CD4-positive, alpha-beta memory T cell (primary cell): Measurements from ENCODE around the gene CIRBP. TPM values are rescaled to one million over a fixed set of nuclear protein-coding genes. Genes with fewer than 3 reads are reported as not detected.
"Not testable (repeated sequence)": the region's sequence is repeated elsewhere in the genome, so short reads cannot be mapped to it uniquely, and the experiment has no call there.

ENCODE experiments used
- CTCF ChIA-PET: fragments of 350-600 bp; sonication (Branson Sonifier 250); formaldehyde crosslinking; loops from one replicate; lab custom pipeline; 2021; ENCODE audit warnings: inconsistent platforms; ENCODE audit not compliant: partially characterized antibody; lab: Charles Lee
- POLR2A ChIA-PET: fragments of 350-600 bp; sonication (Branson Sonifier 250); formaldehyde crosslinking; loops from one replicate; lab custom pipeline; 2021; ENCODE audit not compliant: partially characterized antibody; lab: Charles Lee
- DNase-seq, 5 donors: peaks; one replicate each; pipeline versions ENCODE4 v3.0.0 to v3.0.0-alpha.2; 2020 to 2022; ENCODE audit warnings: mixed read lengths in 1 of 5
- H3K27ac ChIP-seq: one replicate; pipeline ENCODE4 v1.7.0; 2013; ENCODE audit warnings: low read depth, low read length
- H3K27me3 ChIP-seq: 2 replicates; pipeline ENCODE4 v1.7.0; 2013; ENCODE audit warnings: mild to moderate bottlenecking, low read length, moderate library complexity; ENCODE audit not compliant: insufficient read depth
- H3K36me3 ChIP-seq: 2 replicates; pipeline ENCODE4 v1.7.0; 2013; ENCODE audit warnings: mild to moderate bottlenecking, low read length, moderate library complexity; ENCODE audit not compliant: insufficient read depth
- H3K4me1 ChIP-seq: 2 replicates; pipeline ENCODE4 v1.7.0; 2013; ENCODE audit warnings: mild to moderate bottlenecking, low read length, moderate library complexity; ENCODE audit not compliant: insufficient read depth
- H3K4me3 ChIP-seq, 2 donors: one replicate each; pipeline ENCODE4 v1.7.0; 2013; ENCODE audit warnings: low read length in 2 of 2, mild to moderate bottlenecking in 1 of 2
- H3K9me3 ChIP-seq, 2 donors: one replicate each; pipeline ENCODE4 v1.7.0; 2013; ENCODE audit warnings: low read length in 2 of 2, control low read depth in 1 of 2; ENCODE audit not compliant: control insufficient read depth in 1 of 2
- H3K27ac Mint-ChIP-seq, 7 donors: one replicate each; pipeline ENCODE4 v1.8.0; 2020 to 2021; ENCODE audit warnings: mixed read lengths in 7 of 7, mild to moderate bottlenecking in 6 of 7, inconsistent platforms in 3 of 7, moderate library complexity in 3 of 7
- H3K27me3 Mint-ChIP-seq, 2 donors: one replicate each; pipeline ENCODE4 v1.8.0; 2020 to 2021; ENCODE audit warnings: mixed read lengths in 2 of 2
- H3K36me3 Mint-ChIP-seq, 2 donors: one replicate each; pipeline ENCODE4 v1.8.0; 2020 to 2021; ENCODE audit warnings: mixed read lengths in 2 of 2, inconsistent platforms in 1 of 2, mild to moderate bottlenecking in 1 of 2
- H3K4me1 Mint-ChIP-seq, 4 donors: one replicate each; pipeline ENCODE4 v1.8.0; 2020 to 2021; ENCODE audit warnings: mixed read lengths in 4 of 4, mild to moderate bottlenecking in 1 of 4
- H3K4me3 Mint-ChIP-seq, 8 donors: one replicate each; pipeline ENCODE4 v1.8.0; 2020 to 2021; ENCODE audit warnings: mixed read lengths in 8 of 8, mild to moderate bottlenecking in 7 of 8, moderate library complexity in 6 of 8, inconsistent platforms in 3 of 8
- H3K9me3 Mint-ChIP-seq, 8 donors: one replicate each; pipeline ENCODE4 v1.8.0; 2020 to 2021; ENCODE audit warnings: mixed read lengths in 8 of 8, mild to moderate bottlenecking in 5 of 8, inconsistent platforms in 3 of 8, moderate library complexity in 1 of 8
- intact Hi-C: fragments of 100-400 bp; cut with micrococcal nuclease; formaldehyde crosslinking; loops from one replicate; pipeline ENCODE4 v1.15.1; 2023
- polyA plus RNA-seq, 2 donors: library from polyadenylated mRNA; unstranded; fragments of 300-500 nt; fragmentation: Illumina TruSeq; gene quantifications; one replicate each; pipeline ENCODE4 v1.2.3, GENCODE V29; 2021
- total RNA-seq, 2 experiments: library from RNA; stranded (reverse); gene quantifications; one replicate each; pipeline ENCODE4 v1.2.3, GENCODE V29; 2021

The CIRBP gene
- total and polyA plus RNA-seq, 4 experiments from 2014 or later, result 160 to 638 (median 416) TPM

DNA sequence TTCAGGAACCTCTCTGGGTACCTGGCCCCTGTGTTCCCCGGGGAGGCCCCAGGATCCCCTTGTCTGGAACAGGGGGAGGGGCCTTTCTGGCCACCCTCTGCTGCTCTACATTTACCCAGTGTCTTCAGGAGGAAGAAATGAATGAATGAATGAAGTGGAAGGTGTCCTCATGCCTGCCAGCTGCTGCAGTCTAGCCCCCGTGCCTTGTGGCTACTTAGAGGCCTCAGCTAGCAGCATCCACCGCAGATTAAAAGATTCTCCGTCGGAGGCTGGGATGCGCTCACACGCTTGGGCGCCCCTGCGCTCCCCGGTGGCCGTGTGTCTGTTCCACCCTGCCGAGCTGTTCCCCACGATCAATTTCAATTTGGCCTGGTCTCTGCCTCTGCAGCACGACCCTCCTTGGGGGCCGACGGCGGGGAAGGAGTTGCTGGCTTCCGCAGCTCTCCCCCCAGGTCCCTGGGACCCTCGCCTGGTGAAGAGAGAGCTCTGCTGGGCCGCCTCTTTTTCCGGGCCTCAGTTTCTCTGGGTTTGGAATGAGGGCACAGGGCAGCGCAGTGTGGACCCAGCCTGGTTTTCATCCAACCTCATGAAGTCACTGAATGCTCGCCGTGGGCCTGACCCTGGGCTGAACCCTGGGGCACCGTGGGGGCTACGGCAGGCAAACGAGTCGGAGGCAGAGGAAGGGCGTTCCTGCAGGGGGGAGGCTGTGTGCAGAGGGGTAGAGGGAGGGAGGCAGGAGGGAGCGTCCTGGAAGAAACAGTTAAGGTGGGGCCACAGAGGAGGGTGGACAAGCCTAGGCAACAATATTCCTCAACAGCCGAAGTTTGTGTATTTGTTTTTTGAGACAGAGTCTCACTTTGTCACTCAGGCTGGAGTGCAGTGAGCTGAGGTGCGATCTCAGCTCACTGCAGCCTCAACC is 44.8 kb downstream of the CIRBP start:
- POLR2A ChIA-PET, result no interaction called here
- no peak overlapping the region for H3K4me3 ChIP-seq
- intact Hi-C loops, result no loop called here
- Mint-ChIP-seq H3K4me1 (no peaks in the 10 kb centered on the region), H3K36me3 (no peaks in the 10 kb centered on the region), H3K27ac (no peak overlapping the region), H3K4me3 (no peak overlapping the region), H3K27me3 (peaks cover 12 to 17% of the 10 kb centered on the region in 2 donors), H3K9me3 (no peaks in the 10 kb centered on the region)
- no peaks in the 10 kb centered on the region for H3K36me3 ChIP-seq
- no peak overlapping the region for H3K27ac ChIP-seq
- H3K9me3 ChIP-seq, result no peaks in the 10 kb centered on the region
- H3K4me1 ChIP-seq, result no peaks in the 10 kb centered on the region
- H3K27me3 ChIP-seq, result no peaks in the 10 kb centered on the region
- CTCF ChIA-PET, result no interaction called here
- DNase-seq, result no peak

- DNase-seq, result no peak
- Mint-ChIP-seq H3K4me3 (no peak overlapping the region), H3K36me3 (no peaks in the 10 kb centered on the region), H3K9me3 (no peaks in the 10 kb centered on the region), H3K4me1 (no peaks in the 10 kb centered on the region), H3K27ac (no peak overlapping the region), H3K27me3 (peaks cover 17 to 21% of the 10 kb centered on the region in 2 donors)
- CTCF ChIA-PET, result interaction anchor here (1.0 kb wide), 1 partner anchor 57 kb away, joined by 3 read pairs; no protein-coding TSS in a partner anchor
- Histone ChIP-seq H3K27me3 (no peaks in the 10 kb centered on the region), H3K36me3 (no peaks in the 10 kb centered on the region), H3K4me3 (no peak overlapping the region), H3K9me3 (no peaks in the 10 kb centered on the region), H3K4me1 (no peaks in the 10 kb centered on the region), H3K27ac (no peak overlapping the region)
- POLR2A ChIA-PET, result interaction anchor here (0.6 kb wide), 1 partner anchor 112 kb away, joined by 3 read pairs; no protein-coding TSS in a partner anchor
- intact Hi-C loops, result no loop called here
Observed at GRCh38 chr19:1315470-1316166, 46.5 kb downstream of the CIRBP start.

GRCh38 chr19:1316466-1316865 is 47.3 kb downstream of the CIRBP start:
- Histone ChIP-seq H3K4me3 (no peak overlapping the region), H3K4me1 (no peaks in the 10 kb centered on the region), H3K27me3 (no peaks in the 10 kb centered on the region), H3K27ac (no peak overlapping the region), H3K36me3 (no peaks in the 10 kb centered on the region), H3K9me3 (no peaks in the 10 kb centered on the region)
- ChIA-PET CTCF (interaction anchor here (1.3 kb wide), 1 partner anchor 56 kb away, joined by 3 read pairs; no protein-coding TSS in a partner anchor), POLR2A (no interaction called here)
- H3K9me3 Mint-ChIP-seq, result no peaks in the 10 kb centered on the region
- H3K27ac Mint-ChIP-seq, result no peak overlapping the region
- no peaks in the 10 kb centered on the region for H3K4me1 Mint-ChIP-seq
- intact Hi-C loops, result no loop called here
- H3K36me3 Mint-ChIP-seq, result no peaks in the 10 kb centered on the region
- peaks cover 20 to 25% of the 10 kb centered on the region in 2 donors for H3K27me3 Mint-ChIP-seq
- H3K4me3 Mint-ChIP-seq, result no peak overlapping the region
- DNase-seq, result no peak

GRCh38 chr19:1317274-1318003 is 48.3 kb downstream of the CIRBP start:
- Mint-ChIP-seq H3K36me3 (no peaks in the 10 kb centered on the region), H3K9me3 (no peaks in the 10 kb centered on the region), H3K4me3 (peak overlapping the region in 1 of 8 donors; percentile 34), H3K27me3 (peaks cover 21 to 26% of the 10 kb centered on the region in 2 donors), H3K4me1 (no peaks in the 10 kb centered on the region), H3K27ac (no peak overlapping the region)
- Histone ChIP-seq H3K4me3 (no peak overlapping the region), H3K36me3 (no peaks in the 10 kb centered on the region), H3K4me1 (no peaks in the 10 kb centered on the region), H3K27ac (no peak overlapping the region), H3K27me3 (peaks cover 2% of the 10 kb centered on the region), H3K9me3 (no peaks in the 10 kb centered on the region)
- ChIA-PET POLR2A (no interaction called here), CTCF (interaction anchor here (1.3 kb wide), 1 partner anchor 55 kb away, joined by 3 read pairs; no protein-coding TSS in a partner anchor)
- DNase-seq, result no peak
- intact Hi-C loops, result no loop called here

DNA sequence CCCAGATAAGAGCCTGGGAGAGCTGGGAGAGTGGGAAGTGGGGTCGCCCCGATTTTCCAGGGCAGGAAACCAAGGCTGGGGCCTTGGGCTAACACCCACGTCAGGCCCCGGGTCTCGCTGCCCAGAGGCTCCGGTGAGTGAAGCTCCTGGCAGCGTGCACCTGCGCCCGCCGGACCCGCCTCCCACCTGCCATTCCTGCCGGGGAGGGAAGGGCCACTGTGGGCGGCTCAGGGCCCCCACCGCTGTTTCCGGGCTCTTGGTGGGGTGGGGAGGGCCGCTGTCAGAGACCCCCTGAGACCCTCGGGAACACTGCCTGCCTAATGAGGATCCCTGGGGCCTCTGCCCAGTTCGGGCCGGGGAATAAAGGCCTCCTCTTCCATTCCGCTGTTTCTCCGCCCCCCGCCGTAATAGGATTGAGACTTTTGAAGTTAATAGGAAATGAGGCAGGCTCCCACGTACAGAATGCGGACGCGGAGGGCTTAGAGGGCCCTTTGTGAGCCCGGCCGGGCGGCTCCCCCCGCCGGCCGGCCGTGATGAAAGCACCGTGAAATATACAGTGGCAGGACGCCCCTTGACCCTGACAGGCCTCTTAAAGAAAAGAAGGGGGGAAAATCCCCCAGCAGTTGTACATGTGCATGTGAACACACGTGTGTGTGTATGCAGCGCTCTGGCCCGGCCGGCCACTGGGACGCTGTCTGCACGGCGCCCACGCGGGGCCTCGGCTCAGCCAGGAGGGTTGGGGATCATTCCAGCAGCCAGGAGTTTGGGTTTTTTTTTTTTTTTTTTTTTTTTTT is 49.7 kb downstream of the CIRBP start:
- H3K36me3 ChIP-seq, result no peaks in the 10 kb centered on the region
- H3K27me3 ChIP-seq, result peaks cover 6% of the 10 kb centered on the region
- no peaks in the 10 kb centered on the region for H3K4me1 ChIP-seq
- peaks cover 26 to 35% of the 10 kb centered on the region in 2 donors for H3K27me3 Mint-ChIP-seq
- no peak overlapping the region for H3K27ac ChIP-seq
- no peaks in the 10 kb centered on the region for H3K9me3 ChIP-seq
- no peaks in the 10 kb centered on the region for H3K4me1 Mint-ChIP-seq
- no peak overlapping the region for H3K4me3 ChIP-seq
- H3K9me3 Mint-ChIP-seq, result peaks cover 0 to 3% (median 0%) of the 10 kb centered on the region in 8 donors
- ChIA-PET CTCF (no interaction called here), POLR2A (no interaction called here)
- intact Hi-C loops, result no loop called here
- H3K27ac Mint-ChIP-seq, result no peak overlapping the region
- no peak overlapping the region for H3K4me3 Mint-ChIP-seq
- H3K36me3 Mint-ChIP-seq, result peaks cover 0 to 5% of the 10 kb centered on the region in 2 donors
- DNase-seq, result no peak

- H3K36me3 ChIP-seq, H3K27ac ChIP-seq, H3K4me3 ChIP-seq, H3K4me1 Mint-ChIP-seq, H3K4me1 ChIP-seq, DNase-seq, H3K4me3 Mint-ChIP-seq, H3K9me3 Mint-ChIP-seq, CTCF ChIA-PET, POLR2A ChIA-PET, intact Hi-C loops, H3K27ac Mint-ChIP-seq, H3K36me3 Mint-ChIP-seq, H3K9me3 ChIP-seq: not testable (repeated sequence)
- peaks cover 32 to 39% of the 10 kb centered on the region in 2 donors for H3K27me3 Mint-ChIP-seq
- H3K27me3 ChIP-seq, result peaks cover 16% of the 10 kb centered on the region
Observed at GRCh38 chr19:1320282-1320650, 51.1 kb downstream of the CIRBP start.
